ENCODE results near the gene SMPX.

DNA sequence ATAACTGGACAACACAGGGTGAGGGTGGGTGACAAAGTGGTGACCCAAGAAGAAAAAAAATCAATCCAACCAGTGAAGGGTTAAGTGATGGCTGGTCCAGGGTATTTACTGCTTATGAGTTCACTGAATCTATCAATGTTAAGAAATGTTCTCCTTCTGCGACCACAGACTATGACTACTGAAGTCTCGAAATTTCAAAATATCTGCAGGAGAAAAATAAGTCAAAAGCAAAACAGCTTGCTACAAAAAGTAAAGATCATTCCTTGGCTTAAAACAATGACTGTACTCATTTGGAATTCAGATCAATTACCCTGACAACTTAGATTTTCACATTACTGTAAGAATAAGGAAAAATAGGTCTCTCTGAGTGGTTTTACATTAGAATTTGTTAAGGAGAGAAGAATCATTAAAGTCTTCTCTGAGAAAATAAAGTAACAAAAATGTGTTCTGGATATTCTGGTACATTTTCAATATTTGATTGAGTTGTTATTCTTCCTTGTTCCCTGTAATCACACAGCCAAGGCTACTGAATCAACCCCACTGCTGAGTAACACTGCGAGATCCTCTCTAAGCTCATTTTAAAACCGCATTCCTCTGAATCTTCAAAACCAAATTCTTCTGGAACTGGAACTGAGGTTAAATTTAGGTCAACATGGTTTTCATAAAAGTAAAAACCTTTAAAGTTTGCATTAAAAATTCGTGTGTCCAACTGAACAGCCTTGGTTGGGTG, 22.7 kb downstream of the SMPX start:
- TF ChIP-seq, protein P1, sequence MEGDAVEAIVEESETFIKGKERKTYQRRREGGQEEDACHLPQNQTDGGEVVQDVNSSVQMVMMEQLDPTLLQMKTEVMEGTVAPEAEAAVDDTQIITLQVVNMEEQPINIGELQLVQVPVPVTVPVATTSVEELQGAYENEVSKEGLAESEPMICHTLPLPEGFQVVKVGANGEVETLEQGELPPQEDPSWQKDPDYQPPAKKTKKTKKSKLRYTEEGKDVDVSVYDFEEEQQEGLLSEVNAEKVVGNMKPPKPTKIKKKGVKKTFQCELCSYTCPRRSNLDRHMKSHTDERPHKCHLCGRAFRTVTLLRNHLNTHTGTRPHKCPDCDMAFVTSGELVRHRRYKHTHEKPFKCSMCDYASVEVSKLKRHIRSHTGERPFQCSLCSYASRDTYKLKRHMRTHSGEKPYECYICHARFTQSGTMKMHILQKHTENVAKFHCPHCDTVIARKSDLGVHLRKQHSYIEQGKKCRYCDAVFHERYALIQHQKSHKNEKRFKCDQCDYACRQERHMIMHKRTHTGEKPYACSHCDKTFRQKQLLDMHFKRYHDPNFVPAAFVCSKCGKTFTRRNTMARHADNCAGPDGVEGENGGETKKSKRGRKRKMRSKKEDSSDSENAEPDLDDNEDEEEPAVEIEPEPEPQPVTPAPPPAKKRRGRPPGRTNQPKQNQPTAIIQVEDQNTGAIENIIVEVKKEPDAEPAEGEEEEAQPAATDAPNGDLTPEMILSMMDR (conservative IDR thresholded peaks at IDR 0.05 in 1 of 2, IDR thresholded peaks at IDR 0.05 in 1 of 2; ENCODE audit: low read depth in 1 of 2, low read length in 2 of 2) = no peak
- no peak for TF ChIP-seq EZH2 (IDR thresholded peaks at IDR 0.05; ENCODE audit: low read length, missing control alignments)

Measured in fibroblast of lung (primary cell).